ENCODE results near the gene STAT3.

DNA sequence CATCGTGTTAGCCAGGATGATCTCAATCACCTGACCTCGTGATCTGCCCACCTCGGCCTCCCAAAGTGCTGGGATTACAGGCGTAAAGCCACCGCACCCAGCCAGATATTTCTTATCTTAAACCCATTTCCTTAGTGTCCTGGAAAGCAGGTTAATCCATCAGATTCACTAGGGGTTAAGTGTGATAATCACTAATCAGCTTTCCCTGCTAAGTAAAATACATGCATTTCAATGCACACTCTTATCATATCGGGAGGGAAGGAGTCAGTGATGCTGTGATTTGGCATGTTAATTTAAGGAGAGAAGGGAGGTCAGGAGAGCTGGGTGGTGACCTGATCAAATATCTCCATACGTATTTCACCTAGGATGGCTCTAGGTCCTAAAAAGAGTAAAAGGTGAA, 29.1 kb downstream of the STAT3 start:
- TF ChIP-seq EZH2 (IDR thresholded peaks at IDR 0.05; ENCODE audit: borderline replicate concordance, low read depth, low read length, poor library complexity, severe bottlenecking): no peak
- TF ChIP-seq, protein P1, sequence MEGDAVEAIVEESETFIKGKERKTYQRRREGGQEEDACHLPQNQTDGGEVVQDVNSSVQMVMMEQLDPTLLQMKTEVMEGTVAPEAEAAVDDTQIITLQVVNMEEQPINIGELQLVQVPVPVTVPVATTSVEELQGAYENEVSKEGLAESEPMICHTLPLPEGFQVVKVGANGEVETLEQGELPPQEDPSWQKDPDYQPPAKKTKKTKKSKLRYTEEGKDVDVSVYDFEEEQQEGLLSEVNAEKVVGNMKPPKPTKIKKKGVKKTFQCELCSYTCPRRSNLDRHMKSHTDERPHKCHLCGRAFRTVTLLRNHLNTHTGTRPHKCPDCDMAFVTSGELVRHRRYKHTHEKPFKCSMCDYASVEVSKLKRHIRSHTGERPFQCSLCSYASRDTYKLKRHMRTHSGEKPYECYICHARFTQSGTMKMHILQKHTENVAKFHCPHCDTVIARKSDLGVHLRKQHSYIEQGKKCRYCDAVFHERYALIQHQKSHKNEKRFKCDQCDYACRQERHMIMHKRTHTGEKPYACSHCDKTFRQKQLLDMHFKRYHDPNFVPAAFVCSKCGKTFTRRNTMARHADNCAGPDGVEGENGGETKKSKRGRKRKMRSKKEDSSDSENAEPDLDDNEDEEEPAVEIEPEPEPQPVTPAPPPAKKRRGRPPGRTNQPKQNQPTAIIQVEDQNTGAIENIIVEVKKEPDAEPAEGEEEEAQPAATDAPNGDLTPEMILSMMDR (conservative IDR thresholded peaks at IDR 0.05; ENCODE audit: low read depth, low read length): no peak

Data from A673 (cell line).